OCI-LY1 (cell line): ENCODE data around the gene TMEM229B.

Experiments
- H2AFZ ChIP-seq: fragments of 200-600 bp; sonication (generic), shearing (Covaris generic); 2 replicates; pipeline ENCODE4 v1.6.0; 2014; ENCODE audit warnings: antibody characterized with exemption, mild to moderate bottlenecking, low read length
- H3F3A ChIP-seq: fragments of 200-600 bp; sonication (generic), shearing (Covaris generic); 2 replicates; pipeline ENCODE4 v1.6.0; 2014; ENCODE audit warnings: mild to moderate bottlenecking, antibody characterized with exemption, low read length, moderate library complexity; ENCODE audit not compliant: insufficient read depth
- H3K27ac ChIP-seq: fragments of 200-600 bp; sonication (generic); 2 replicates; pipeline ENCODE4 v1.5.1; 2014; ENCODE audit warnings: low read length, mixed run types, mild to moderate bottlenecking, low read depth; ENCODE audit not compliant: poor library complexity, severe bottlenecking
- H3K27me3 ChIP-seq: fragments of 200-600 bp; sonication (generic); 2 replicates; pipeline ENCODE4 v1.6.0; 2014; ENCODE audit warnings: antibody characterized with exemption, mild to moderate bottlenecking, low read length, moderate library complexity; ENCODE audit not compliant: insufficient read depth
- H3K36me3 ChIP-seq: fragments of 200-600 bp; sonication (generic); 2 replicates; pipeline ENCODE4 v1.6.1; 2014; ENCODE audit warnings: mild to moderate bottlenecking, antibody characterized with exemption, low read length, moderate library complexity, mixed read lengths; ENCODE audit not compliant: insufficient read depth
- H3K4me1 ChIP-seq: fragments of 200-600 bp; sonication (generic); 2 replicates; pipeline ENCODE4 v1.5.1; 2014; ENCODE audit warnings: mild to moderate bottlenecking, low read length, moderate library complexity; ENCODE audit not compliant: insufficient read depth, severe bottlenecking
- H3K4me2 ChIP-seq: fragments of 200-600 bp; sonication (generic), shearing (Covaris generic); 2 replicates; pipeline ENCODE4 v1.6.1; 2014; ENCODE audit warnings: low read length
- H3K4me3 ChIP-seq: fragments of 200-600 bp; sonication (generic); 2 replicates; pipeline ENCODE4 v1.5.1; 2014; ENCODE audit warnings: low read length, low read depth, mild to moderate bottlenecking, mixed read lengths; ENCODE audit not compliant: poor library complexity, severe bottlenecking
- H3K79me2 ChIP-seq: fragments of 200-600 bp; shearing (Covaris generic); 2 replicates; pipeline ENCODE4 v1.6.1; 2016; ENCODE audit warnings: mixed run types, low read length, mixed read lengths; ENCODE audit not compliant: insufficient read depth
- H3K9ac ChIP-seq: fragments of 200-600 bp; sonication (generic), shearing (Covaris generic); 2 replicates; pipeline ENCODE4 v1.6.1; 2014; ENCODE audit warnings: mild to moderate bottlenecking, low read length, mixed read lengths
- H3K9me2 ChIP-seq: fragments of 200-600 bp; sonication (generic), shearing (Covaris generic); 2 replicates; pipeline ENCODE4 v1.6.1; 2014; ENCODE audit warnings: low read depth, mild to moderate bottlenecking, low read length, mixed read lengths
- H3K9me3 ChIP-seq: fragments of 200-600 bp; shearing (Covaris generic); 2 replicates; pipeline ENCODE4 v1.6.1; 2014; ENCODE audit warnings: low read length, mixed read lengths
- H4K20me1 ChIP-seq: fragments of 200-600 bp; sonication (generic), shearing (Covaris generic); 2 replicates; pipeline ENCODE4 v1.6.0; 2016; ENCODE audit warnings: mild to moderate bottlenecking, low read length; ENCODE audit not compliant: insufficient read depth
- EZH2 ChIP-seq: fragments of 200-600 bp; sonication (generic), shearing (Covaris generic); IDR thresholded peaks from 2 replicates; pipeline ENCODE4 v1.8.0; 2017; ENCODE audit warnings: borderline replicate concordance, mixed run types, mild to moderate bottlenecking, antibody characterized with exemption, low read length, moderate library complexity, mixed read lengths
- TF ChIP-seq, protein P1 (sequence below): fragments of 200-600 bp; sonication (generic), shearing (Covaris generic); IDR thresholded peaks from 2 replicates; pipeline ENCODE4 v1.5.1; 2017; ENCODE audit warnings: mild to moderate bottlenecking, antibody characterized with exemption, low read length, moderate library complexity, mixed read lengths

Gene TMEM229B

DNA sequence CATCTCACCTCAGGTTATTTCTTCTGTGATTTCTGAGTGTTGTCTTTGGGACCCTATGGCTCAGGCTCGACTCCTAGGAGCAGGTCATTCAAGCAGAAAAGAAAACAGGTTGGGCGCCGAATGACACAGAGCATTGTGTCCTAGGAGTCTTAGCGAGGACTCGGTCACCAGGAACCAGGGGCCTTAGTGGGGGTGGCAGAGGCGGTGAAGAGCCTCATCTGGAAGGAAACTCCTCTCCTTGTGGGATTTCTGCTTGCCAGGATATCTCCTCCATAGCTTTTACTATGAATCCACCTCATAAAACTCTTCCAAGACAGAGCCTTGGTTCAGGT, 45.2 kb upstream of the TMEM229B start:
- Histone ChIP-seq H3K9me2 (no peaks in the 10 kb centered on the region), H3K4me2 (0 out of 2 replicates have a peak overlapping the region, but pooled peaks have one; percentile 56), H3K4me1 (no peaks in the 10 kb centered on the region), H3K36me3 (no peaks in the 10 kb centered on the region), H2AFZ (no peak overlapping the region), H3K79me2 (no peaks in the 10 kb centered on the region), H3K9ac (no peak overlapping the region), H3K27me3 (no peaks in the 10 kb centered on the region), H3K4me3 (no peak overlapping the region), H3K9me3 (no peaks in the 10 kb centered on the region), H3K27ac (no peak overlapping the region), H4K20me1 (no peaks in the 10 kb centered on the region), H3F3A (no peaks in the 10 kb centered on the region)
- TF ChIP-seq, protein P1, sequence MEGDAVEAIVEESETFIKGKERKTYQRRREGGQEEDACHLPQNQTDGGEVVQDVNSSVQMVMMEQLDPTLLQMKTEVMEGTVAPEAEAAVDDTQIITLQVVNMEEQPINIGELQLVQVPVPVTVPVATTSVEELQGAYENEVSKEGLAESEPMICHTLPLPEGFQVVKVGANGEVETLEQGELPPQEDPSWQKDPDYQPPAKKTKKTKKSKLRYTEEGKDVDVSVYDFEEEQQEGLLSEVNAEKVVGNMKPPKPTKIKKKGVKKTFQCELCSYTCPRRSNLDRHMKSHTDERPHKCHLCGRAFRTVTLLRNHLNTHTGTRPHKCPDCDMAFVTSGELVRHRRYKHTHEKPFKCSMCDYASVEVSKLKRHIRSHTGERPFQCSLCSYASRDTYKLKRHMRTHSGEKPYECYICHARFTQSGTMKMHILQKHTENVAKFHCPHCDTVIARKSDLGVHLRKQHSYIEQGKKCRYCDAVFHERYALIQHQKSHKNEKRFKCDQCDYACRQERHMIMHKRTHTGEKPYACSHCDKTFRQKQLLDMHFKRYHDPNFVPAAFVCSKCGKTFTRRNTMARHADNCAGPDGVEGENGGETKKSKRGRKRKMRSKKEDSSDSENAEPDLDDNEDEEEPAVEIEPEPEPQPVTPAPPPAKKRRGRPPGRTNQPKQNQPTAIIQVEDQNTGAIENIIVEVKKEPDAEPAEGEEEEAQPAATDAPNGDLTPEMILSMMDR: no peak
- TF ChIP-seq EZH2: no peak

DNA sequence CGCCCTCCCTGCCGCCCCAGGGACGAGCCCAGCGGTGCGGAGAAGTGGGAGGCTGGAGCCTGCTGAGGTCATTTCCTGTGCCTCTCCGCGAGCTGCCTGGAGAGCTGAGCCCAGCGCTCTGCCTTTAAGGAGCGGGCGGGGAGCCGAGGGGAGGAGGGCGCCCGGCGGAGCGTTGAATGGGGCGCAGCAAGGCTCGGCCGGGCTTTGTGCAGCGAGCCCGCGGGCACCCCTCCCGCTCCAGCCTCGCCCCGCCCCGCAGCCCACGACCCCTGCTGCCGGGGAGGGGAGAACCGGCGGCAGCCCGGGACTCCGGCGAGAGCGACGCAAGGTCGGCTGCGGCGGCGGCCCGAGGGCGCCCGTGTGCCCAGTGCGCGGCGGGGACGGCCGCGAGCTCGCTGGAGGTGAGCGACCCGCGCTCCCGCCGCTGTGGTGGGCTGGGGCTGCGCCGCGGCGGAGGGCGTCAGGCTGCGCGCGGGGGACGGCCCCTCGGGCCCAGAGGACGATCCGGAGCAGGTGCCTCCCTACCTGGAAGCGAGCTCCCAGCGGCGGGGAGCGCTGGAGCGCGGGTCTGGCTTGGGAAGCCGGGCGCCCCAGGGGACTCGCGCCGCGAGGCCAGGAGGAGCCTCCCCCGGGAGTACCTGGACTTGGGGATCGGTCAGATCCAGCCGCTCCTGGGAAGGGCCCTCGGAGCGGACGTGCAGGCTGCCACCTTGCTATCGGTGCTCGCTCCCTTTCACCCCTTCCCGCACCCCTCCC, 44.7 kb upstream of the TMEM229B start, which contains the start of gene PLEKHH1:
PLEKHH1 (plus strand) TSS at position 293 of the 756 bp plus-strand sequence. CDS start 8,578 bp downstream, outside the sequence.
- Histone ChIP-seq H3K9me3 (no peaks in the 10 kb centered on the region), H3K4me1 (no peaks in the 10 kb centered on the region), H3K36me3 (no peaks in the 10 kb centered on the region), H3K79me2 (no peaks in the 10 kb centered on the region), H4K20me1 (no peaks in the 10 kb centered on the region), H3K27ac (no peak within 1 kb of the TSS), H3K4me3 (peak within 1 kb of the TSS; percentile 27), H3K9me2 (no peaks in the 10 kb centered on the region), H2AFZ (no peak within 1 kb of the TSS), H3F3A (no peaks in the 10 kb centered on the region), H3K9ac (no peak within 1 kb of the TSS), H3K27me3 (no peaks in the 10 kb centered on the region), H3K4me2 (peak within 1 kb of the TSS; percentile 56)
- TF ChIP-seq, protein P1: no peak
- no peak for TF ChIP-seq EZH2

DNA sequence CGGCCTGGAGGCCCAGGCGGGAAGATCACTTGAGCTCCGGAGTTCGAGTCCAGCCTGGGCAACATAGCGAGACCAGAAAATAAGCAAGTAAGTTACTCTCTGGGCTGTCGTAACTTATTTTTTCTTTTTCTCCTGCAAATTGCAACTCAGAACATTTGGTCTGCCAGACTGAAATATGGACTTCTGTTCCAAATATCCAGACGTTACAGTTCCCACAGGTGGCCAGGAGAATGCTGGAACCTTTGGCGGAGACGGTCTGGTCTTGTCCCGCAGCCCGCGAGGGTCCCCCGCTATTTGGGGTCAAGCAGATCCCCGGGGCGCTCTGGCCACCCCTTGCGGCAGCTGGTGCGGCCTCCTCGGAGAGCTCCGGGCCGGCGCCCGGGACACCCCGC, 44.1 kb upstream of the TMEM229B start:
- no peaks in the 10 kb centered on the region for H3F3A ChIP-seq
- H3K9me3 ChIP-seq: no peaks in the 10 kb centered on the region
- H3K36me3 ChIP-seq: no peaks in the 10 kb centered on the region
- no peak for TF ChIP-seq EZH2
- TF ChIP-seq, protein P1: no peak
- no peak overlapping the region for H3K27ac ChIP-seq
- peak overlapping the region; percentile 27 for H3K4me3 ChIP-seq
- no peaks in the 10 kb centered on the region for H3K27me3 ChIP-seq
- H3K79me2 ChIP-seq: no peaks in the 10 kb centered on the region
- H3K4me2 ChIP-seq: peak overlapping the region; percentile 56
- H3K9me2 ChIP-seq: no peaks in the 10 kb centered on the region
- H4K20me1 ChIP-seq: no peaks in the 10 kb centered on the region
- no peaks in the 10 kb centered on the region for H3K4me1 ChIP-seq
- H2AFZ ChIP-seq: no peak overlapping the region
- no peak overlapping the region for H3K9ac ChIP-seq
